Measurements from ENCODE around the gene METAP1D. TPM values are rescaled to one million over a fixed set of nuclear protein-coding genes. Genes with fewer than 3 reads are reported as not detected.
A peak's percentile ranks its signal among the peaks of the same experiment; 100 is the strongest.

Gene METAP1D
- polyA plus RNA-seq, 6 donors from 2014 or later: 2.5 to 5.2 (median 4.1) TPM

DNA sequence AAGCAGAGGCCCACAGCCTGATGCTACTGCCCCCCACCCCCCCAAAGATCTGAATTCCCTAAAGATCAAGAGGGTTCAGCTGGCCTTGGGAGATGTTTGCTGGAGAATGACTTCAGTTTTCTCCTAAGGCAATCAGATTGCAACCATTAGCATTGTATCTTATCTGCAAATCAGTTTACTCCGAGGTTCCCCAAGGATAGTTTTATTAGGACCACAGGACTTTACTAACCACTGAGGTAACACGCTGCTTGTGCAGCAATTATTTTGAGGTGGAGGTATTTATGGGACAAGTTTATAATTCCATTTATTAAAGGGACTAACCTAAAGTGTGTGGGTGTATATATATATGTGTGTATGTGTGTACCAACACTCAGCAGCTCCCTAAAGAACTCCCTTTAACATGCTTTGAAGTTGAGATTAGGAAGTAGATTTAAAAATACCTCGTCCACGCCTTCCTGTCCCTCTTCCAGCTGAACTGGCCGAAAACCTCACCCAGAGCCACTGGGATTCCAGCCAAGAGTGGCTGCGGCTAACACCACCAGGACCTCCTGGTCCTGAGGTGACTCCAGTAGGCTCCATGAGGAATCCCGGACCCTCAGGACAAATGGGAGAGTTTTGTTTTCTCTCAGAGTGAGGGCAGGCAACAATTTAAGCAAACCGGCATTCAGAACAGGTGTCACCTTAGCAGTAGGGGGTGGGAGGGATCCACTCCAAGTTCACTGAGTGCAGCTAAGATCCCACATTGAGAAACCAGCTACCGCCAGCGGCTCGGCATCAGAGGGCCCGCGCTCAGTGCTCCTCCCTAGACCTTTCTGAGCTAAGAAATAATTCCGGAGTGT is 82.6 kb downstream of the METAP1D start:
- Mint-ChIP-seq H3K27me3 (peaks cover 62 to 94% (median 81%) of the 10 kb centered on the region in 3 donors), H3K27ac (peak overlapping the region in 5 of 6 donors; percentile 78 to 94 (median 85)), H3K4me1 (peaks cover 14 to 36% (median 29%) of the 10 kb centered on the region in 3 donors), H3K4me3 (peak overlapping the region in 6 of 8 donors; percentile 30 to 61 (median 45)), H3K9me3 (peaks cover 0 to 33% (median 29%) of the 10 kb centered on the region in 7 donors), H3K36me3 (peaks cover 0 to 5% of the 10 kb centered on the region in 2 donors)
- DNase-seq (no peak), ATAC-seq (ENCODE audit: low read depth in 2 of 2) (no peak)

DNA sequence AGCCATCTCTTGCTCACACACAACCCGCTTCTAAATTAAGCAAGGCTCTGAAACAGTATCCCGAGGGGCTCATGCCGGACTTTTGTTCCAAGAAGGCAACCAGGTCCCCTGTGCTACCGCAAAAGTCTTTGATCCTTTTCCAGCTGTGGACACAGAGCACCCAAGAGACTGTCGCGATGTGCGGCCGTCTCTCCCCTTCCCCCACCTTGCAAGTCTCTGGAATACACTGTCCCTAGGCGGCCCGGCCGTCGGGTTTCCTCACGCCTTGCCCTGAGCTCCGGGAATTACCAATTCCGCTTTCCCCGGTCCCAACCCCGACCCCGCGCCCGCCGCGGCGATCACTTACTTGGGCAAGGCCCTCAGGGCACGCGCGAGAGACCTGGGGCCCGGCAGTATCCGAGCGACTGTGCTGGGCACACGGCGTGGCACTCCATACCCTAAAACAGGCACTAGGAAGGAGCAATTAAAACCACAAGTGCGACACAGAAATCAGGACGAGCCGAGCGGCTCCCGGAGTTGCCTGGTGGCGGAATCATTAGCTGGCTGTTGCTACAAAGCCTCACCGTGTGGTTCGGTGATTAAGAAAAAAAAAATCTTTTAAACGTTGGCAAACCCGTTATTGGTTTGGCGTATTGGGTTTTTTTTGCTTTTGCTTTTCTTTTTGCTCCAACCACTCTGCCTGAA is 83.3 kb downstream of the METAP1D start:
- no peak for DNase-seq
- peak overlapping the region in 7 of 8 donors; percentile 9 to 86 (median 56) for H3K4me3 Mint-ChIP-seq
- H3K9me3 Mint-ChIP-seq: peaks cover 0 to 41% (median 35%) of the 10 kb centered on the region in 7 donors
- H3K36me3 Mint-ChIP-seq: peaks cover 0 to 8% of the 10 kb centered on the region in 2 donors
- ATAC-seq (ENCODE audit: low read depth in 2 of 2): no peak
- peaks cover 70 to 99% (median 84%) of the 10 kb centered on the region in 3 donors for H3K27me3 Mint-ChIP-seq
- peaks cover 14 to 41% (median 33%) of the 10 kb centered on the region in 3 donors for H3K4me1 Mint-ChIP-seq
- H3K27ac Mint-ChIP-seq: peak overlapping the region in 5 of 6 donors; percentile 49 to 95 (median 91)

DNA sequence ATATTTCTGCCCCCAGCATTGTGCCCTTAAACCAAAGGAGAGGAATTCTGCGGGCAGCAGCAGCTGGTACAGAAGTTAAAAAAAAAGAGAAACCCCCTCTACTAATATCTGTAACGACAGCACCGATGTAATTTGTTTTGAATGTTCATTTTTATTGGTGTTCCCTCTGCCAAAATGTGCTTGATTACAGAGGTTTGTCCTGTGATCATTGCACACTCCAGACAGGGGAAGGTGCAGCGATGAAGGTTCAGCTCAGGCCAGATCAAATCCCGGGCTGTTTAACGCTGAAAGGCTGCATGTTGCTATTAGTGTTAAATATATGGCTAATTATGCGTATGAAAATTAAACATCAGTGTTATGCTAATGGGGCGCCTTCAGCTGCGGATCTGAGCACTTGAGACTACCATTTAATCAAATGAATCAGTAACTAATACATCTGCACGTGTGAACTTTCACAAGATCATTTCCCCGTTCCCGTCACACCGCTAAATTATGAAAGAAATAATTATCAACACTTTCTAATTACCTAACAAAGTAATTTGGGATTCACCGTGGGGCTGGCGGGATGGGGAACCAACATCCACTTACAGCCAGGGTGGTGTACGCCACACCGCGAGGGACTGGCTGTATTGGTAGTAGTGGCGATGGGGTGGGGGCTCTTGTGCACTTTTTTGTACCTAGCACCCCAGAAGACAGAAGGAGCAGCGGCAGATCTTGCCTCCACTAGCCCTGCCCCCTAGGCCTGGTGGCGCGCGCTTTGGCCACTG is 84.1 kb downstream of the METAP1D start:
- Mint-ChIP-seq H3K36me3 (peaks cover 7 to 14% of the 10 kb centered on the region in 2 donors), H3K4me3 (peak overlapping the region; percentile 56 to 88 (median 84)), H3K9me3 (peaks cover 0 to 48% (median 39%) of the 10 kb centered on the region in 7 donors), H3K27me3 (peaks cover 77 to 99% (median 84%) of the 10 kb centered on the region in 3 donors), H3K27ac (peak overlapping the region; percentile 47 to 95 (median 88)), H3K4me1 (peaks cover 19 to 47% (median 33%) of the 10 kb centered on the region in 3 donors)
- ATAC-seq (ENCODE audit: low read depth in 2 of 2) (no peak), DNase-seq (no peak)

DNA sequence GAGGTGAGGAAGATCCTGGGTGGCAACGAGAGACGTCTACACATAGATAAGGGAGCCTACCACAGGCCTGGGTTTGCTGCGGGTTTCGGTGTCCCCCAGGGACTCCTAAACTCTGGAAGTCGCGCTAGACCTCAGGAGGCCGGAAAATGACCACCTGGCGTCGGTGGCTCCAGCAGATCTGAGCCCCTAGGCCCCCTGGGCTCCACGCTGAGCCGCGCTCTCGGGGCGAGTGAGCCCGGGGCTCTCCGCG is 84.6 kb downstream of the METAP1D start:
- H3K4me3 Mint-ChIP-seq: peak overlapping the region in 7 of 8 donors; percentile 73 to 88 (median 84)
- ATAC-seq (ENCODE audit: low read depth in 2 of 2) (no peak), DNase-seq (no peak)
- H3K9me3 Mint-ChIP-seq: peaks cover 0 to 52% (median 40%) of the 10 kb centered on the region in 7 donors
- H3K27me3 Mint-ChIP-seq: peaks cover 78 to 94% (median 84%) of the 10 kb centered on the region in 3 donors
- H3K27ac Mint-ChIP-seq: peak overlapping the region in 5 of 6 donors; percentile 47 to 95 (median 91)
- H3K36me3 Mint-ChIP-seq: peaks cover 7 to 14% of the 10 kb centered on the region in 2 donors
- peaks cover 19 to 47% (median 33%) of the 10 kb centered on the region in 3 donors for H3K4me1 Mint-ChIP-seq

DNA sequence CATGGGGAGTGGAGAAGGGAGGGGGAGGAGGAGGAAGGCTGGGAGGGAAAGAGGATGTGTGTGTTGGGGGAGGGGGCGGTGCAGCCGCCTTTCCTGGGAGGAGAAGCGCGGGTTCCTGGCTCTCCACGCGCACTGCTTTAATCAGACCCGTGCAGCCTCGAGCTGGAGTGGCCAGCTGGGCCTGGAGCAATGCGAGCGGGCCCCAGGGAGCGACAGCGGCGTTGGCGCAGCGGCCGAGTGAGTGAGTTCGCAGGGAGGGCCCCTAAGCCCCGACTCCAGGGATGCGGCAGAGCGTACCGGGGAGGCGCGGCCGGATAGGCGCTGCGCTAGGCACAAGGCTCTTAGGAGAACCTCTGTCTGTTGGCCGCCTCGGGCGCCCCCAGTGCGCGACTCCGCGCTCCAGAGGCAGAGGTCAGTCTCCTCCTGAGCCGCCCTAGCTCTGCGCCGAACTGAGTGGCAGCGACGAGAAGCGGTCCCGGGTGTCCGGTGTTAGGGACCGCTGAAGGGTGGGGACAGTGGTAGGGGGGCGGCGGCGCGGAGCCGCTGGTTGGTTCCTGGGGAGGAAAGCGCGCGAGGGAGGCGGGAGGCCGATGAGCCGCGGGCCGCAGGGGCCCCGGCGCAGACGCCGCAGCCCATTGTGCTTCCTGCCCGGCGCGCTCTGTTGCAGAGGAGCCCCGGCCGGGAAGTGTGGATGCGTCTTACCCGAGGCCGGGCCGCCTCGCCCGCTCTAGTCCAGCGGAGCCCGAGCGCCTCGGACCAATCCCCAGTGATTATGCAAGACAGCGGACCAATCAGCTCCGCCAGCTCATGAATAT is 85.1 kb downstream of the METAP1D start:
- H3K4me1 Mint-ChIP-seq: peaks cover 19 to 46% (median 33%) of the 10 kb centered on the region in 3 donors
- H3K9me3 Mint-ChIP-seq: peaks cover 0 to 49% (median 39%) of the 10 kb centered on the region in 7 donors

DNA sequence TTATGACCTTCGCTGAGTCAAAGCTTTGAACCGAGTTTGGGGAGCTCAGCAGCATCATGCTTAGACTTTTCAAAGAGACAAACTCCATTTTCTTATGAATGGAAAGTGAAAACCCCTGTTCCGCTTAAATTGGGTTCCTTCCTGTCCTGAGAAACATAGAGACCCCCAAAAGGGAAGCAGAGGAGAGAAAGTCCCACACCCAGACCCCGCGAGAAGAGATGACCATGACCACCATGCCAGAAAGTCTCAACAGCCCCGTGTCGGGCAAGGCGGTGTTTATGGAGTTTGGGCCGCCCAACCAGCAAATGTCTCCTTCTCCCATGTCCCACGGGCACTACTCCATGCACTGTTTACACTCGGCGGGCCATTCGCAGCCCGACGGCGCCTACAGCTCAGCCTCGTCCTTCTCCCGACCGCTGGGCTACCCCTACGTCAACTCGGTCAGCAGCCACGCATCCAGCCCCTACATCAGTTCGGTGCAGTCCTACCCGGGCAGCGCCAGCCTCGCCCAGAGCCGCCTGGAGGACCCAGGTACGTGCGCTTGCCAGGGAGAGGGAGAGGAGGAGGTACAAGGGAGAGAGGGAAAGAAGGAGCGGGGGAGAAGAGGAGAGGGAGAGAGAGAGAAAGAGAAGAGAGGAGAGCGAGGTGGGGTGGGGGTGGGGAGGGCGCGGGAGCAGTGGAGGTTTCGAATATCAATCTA is 85.9 kb downstream of the METAP1D start, which contains the start of gene DLX1:
Gene DLX1, plus strand, starts transcription at position 48 of the 700 bp plus-strand sequence. Its CDS starts 171 bp downstream, at position 219.
- ATAC-seq (ENCODE audit: low read depth in 2 of 2) (no peak), DNase-seq (no peak)
- peak within 1 kb of the TSS in 5 of 6 donors; percentile 84 to 99 (median 95) for H3K27ac Mint-ChIP-seq
- peaks cover 70 to 93% (median 84%) of the 10 kb centered on the region in 3 donors for H3K27me3 Mint-ChIP-seq
- peaks cover 0 to 42% (median 35%) of the 10 kb centered on the region in 7 donors for H3K9me3 Mint-ChIP-seq
- H3K4me1 Mint-ChIP-seq: peaks cover 19 to 40% (median 32%) of the 10 kb centered on the region in 3 donors
- peaks cover 7 to 14% of the 10 kb centered on the region in 2 donors for H3K36me3 Mint-ChIP-seq
- peak within 1 kb of the TSS; percentile 73 to 88 (median 85) for H3K4me3 Mint-ChIP-seq

More for the DNA sequence above, 85.1 kb downstream of the METAP1D start:
- peak overlapping the region in 5 of 6 donors; percentile 84 to 96 (median 95) for H3K27ac Mint-ChIP-seq
- ATAC-seq (ENCODE audit: low read depth in 2 of 2) (peak; percentile 32 to 60), DNase-seq (no peak)
- H3K27me3 Mint-ChIP-seq: peaks cover 76 to 93% (median 84%) of the 10 kb centered on the region in 3 donors
- H3K4me3 Mint-ChIP-seq: peak overlapping the region; percentile 73 to 88 (median 85)
- peaks cover 7 to 14% of the 10 kb centered on the region in 2 donors for H3K36me3 Mint-ChIP-seq

DNA sequence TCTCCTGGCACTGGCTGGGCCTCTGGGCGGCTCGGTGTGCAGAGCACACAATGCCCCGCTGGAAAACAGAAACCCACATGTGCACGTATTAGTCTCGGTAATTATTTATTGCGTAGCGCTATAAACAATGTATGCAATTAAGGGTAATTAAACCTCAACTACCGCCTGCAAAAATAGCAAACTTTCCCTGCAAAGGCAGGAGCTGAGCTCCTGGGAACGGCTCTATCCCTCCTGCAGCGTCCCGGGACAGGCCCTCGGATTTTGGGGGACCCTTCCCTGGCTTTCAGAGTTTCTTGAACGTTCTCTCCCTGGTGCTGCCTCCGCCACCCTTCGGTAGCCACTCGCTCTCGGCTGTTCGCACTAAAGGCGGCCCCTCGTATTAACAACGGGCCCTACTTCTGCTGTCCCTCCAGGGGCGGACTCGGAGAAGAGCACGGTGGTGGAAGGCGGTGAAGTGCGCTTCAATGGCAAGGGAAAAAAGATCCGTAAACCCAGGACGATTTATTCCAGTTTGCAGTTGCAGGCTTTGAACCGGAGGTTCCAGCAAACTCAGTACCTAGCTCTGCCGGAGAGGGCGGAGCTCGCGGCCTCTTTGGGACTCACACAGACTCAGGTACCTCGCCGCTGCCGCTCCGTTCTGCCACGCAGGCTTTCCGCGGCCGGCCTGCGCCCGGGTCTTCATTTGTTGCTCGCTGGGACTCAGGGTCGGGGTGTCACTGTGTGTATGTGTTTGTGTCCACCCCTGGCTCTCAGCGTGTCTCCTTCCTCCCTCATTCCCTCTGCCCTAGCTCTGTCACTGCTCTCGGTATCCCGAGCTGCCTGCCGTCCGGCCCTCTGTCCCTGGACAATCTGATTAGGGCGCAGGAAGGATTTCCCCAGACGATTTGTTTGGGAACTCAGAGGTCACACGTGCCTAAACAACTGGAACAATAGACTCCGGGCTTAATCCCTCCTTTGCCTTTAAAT is 86.8 kb downstream of the METAP1D start:
- Mint-ChIP-seq H3K9me3 (peaks cover 0 to 36% (median 30%) of the 10 kb centered on the region in 7 donors), H3K4me3 (peak overlapping the region; percentile 30 to 88 (median 73)), H3K36me3 (peaks cover 7 to 14% of the 10 kb centered on the region in 2 donors), H3K4me1 (peaks cover 19 to 40% (median 28%) of the 10 kb centered on the region in 3 donors), H3K27ac (peak overlapping the region in 5 of 6 donors; percentile 80 to 99 (median 94)), H3K27me3 (peaks cover 70 to 88% (median 82%) of the 10 kb centered on the region in 3 donors)
- ATAC-seq (ENCODE audit: low read depth in 2 of 2) (peak; percentile 20 to 34), DNase-seq (no peak)

DNA sequence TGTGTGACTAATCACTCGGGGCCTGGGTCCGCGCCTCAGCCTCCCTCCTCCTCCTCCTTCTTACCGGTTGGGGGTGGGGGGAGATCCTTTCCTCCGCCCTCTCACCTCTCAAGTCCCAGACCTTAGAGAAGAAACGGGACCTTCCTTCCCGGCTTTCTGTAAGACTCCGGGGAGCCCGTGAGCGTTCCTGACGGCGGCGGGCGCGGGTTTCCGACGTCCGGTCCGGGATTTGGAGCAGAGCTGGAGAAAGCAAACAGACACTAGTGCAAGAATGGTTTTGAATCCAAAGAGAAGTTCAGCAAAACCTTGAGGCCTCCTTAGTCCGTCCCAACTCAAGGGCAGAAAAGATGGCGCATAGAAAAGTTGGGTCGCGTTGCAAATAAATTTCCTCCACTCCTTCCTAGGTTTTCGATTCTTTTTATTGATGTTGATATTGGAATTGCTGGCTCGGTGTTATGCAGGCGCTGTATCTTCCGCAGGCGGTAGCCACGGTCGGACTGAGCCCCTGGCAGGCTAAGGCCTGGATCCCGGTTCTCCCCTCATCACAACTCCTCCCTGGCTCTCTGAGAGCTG is 87.5 kb downstream of the METAP1D start:
- Mint-ChIP-seq H3K4me3 (peak overlapping the region in 7 of 8 donors; percentile 15 to 84 (median 68)), H3K9me3 (peaks cover 0 to 43% (median 30%) of the 10 kb centered on the region in 7 donors)
- no peak for DNase-seq

DNA sequence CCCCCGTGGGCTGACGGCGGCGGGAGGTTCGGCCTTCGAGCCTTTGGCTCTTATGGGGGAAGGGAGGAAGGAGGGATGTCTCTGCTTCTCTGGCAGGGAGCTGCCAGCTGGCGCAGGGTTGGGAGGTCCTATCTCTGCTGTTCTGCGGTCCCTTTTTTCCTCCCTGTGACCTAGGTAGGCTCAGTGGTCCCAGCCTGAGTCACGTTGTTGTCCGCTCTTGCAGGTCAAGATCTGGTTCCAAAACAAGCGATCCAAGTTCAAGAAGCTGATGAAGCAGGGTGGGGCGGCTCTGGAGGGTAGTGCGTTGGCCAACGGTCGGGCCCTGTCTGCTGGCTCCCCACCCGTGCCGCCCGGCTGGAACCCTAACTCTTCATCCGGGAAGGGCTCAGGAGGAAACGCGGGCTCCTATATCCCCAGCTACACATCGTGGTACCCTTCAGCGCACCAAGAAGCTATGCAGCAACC is 88.1 kb downstream of the METAP1D start:
- peaks cover 72 to 88% (median 88%) of the 10 kb centered on the region in 3 donors for H3K27me3 Mint-ChIP-seq
- H3K4me1 Mint-ChIP-seq: peaks cover 19 to 40% (median 28%) of the 10 kb centered on the region in 3 donors
- H3K9me3 Mint-ChIP-seq: peaks cover 2 to 48% (median 32%) of the 10 kb centered on the region in 7 donors
- peak overlapping the region in 4 of 6 donors; percentile 84 to 99 (median 94) for H3K27ac Mint-ChIP-seq
- DNase-seq: no peak
- ATAC-seq (ENCODE audit: low read depth in 2 of 2): no peak
- peaks cover 7 to 16% of the 10 kb centered on the region in 2 donors for H3K36me3 Mint-ChIP-seq
- peak overlapping the region in 6 of 8 donors; percentile 31 to 84 (median 52) for H3K4me3 Mint-ChIP-seq

More for the DNA sequence above, 87.5 kb downstream of the METAP1D start:
- Mint-ChIP-seq H3K36me3 (peaks cover 7 to 14% of the 10 kb centered on the region in 2 donors), H3K27me3 (peaks cover 70 to 88% (median 88%) of the 10 kb centered on the region in 3 donors), H3K27ac (peak overlapping the region in 5 of 6 donors; percentile 38 to 99 (median 94)), H3K4me1 (peaks cover 19 to 40% (median 28%) of the 10 kb centered on the region in 3 donors)
- no peak for ATAC-seq (ENCODE audit: low read depth in 2 of 2)
